ENCODE data around the gene INSIG2. TPM values are rescaled to one million over a fixed set of nuclear protein-coding genes. Genes with fewer than 3 reads are reported as not detected.
A peak's percentile ranks its signal among the peaks of the same experiment; 100 is the strongest.

Gene INSIG2
- total and polyA plus RNA-seq, 3 experiments from 2014 or later = 13.4 to 22.1 (median 16.9) TPM

DNA sequence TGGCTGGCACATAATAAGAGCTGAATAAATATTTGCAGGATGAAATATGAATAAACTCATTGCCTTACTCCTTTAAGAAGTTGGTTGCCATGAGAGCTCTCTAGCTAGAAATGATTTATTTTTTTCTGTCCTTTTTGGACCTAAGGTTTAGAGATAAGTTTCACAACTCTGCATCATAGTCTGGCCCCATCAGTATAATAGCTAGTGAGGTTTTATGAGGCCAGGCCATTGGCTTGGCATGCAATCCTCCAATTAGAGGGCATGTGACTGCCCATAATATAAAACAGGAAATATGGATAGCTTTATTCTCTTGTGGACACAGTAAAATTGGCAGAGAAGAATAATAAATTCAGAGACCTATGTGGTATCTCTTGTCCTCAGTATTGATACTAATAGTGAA lies 26.2 kb upstream of the INSIG2 start:
- Mint-ChIP-seq H3K9me3 (no peaks in the 10 kb centered on the region), H3K27me3 (peaks cover 22 to 55% of the 10 kb centered on the region in 2 donors), H3K27ac (no peak overlapping the region), H3K4me1 (peaks cover 0 to 4% (median 0%) of the 10 kb centered on the region in 3 donors), H3K4me3 (no peak overlapping the region), H3K36me3 (no peaks in the 10 kb centered on the region)
- no peak overlapping the region for H3K4me3 ChIP-seq (ENCODE audit: low read length)
- no peaks in the 10 kb centered on the region for H3K27me3 ChIP-seq (ENCODE audit: insufficient read depth, low read length, poor library complexity, severe bottlenecking)
- H3K27ac ChIP-seq (ENCODE audit: low read depth, low read length) = no peak overlapping the region
- no peaks in the 10 kb centered on the region for H3K36me3 ChIP-seq (ENCODE audit: insufficient read depth, low read length)
- ChIA-PET POLR2A (no interaction called here), CTCF (no interaction called here)
- DNase-seq = no peak
- no peaks in the 10 kb centered on the region for H3K9me3 ChIP-seq (ENCODE audit: low read length)
- H3K4me1 ChIP-seq (ENCODE audit: insufficient read depth, low read length) = no peaks in the 10 kb centered on the region

- no peaks in the 10 kb centered on the region for H3K36me3 ChIP-seq (ENCODE audit: insufficient read depth, low read length)
- H3K27me3 ChIP-seq (ENCODE audit: insufficient read depth, low read length, poor library complexity, severe bottlenecking) = peaks cover 1% of the 10 kb centered on the region
- Mint-ChIP-seq H3K9me3 (no peaks in the 10 kb centered on the region), H3K4me1 (peaks cover 0 to 4% (median 0%) of the 10 kb centered on the region in 3 donors), H3K27ac (peak overlapping the region in 1 of 8 donors; percentile 15), H3K27me3 (peaks cover 21 to 49% of the 10 kb centered on the region in 2 donors), H3K36me3 (no peaks in the 10 kb centered on the region), H3K4me3 (no peak overlapping the region)
- H3K4me1 ChIP-seq (ENCODE audit: insufficient read depth, low read length) = no peaks in the 10 kb centered on the region
- H3K4me3 ChIP-seq (ENCODE audit: low read length) = no peak overlapping the region
- ChIA-PET POLR2A (no interaction called here), CTCF (interaction anchor here (0.6 to 1.2 kb wide), 2 partner anchors 8 to 33 kb away, joined by 3 read pairs; no protein-coding TSS in a partner anchor)
- no peaks in the 10 kb centered on the region for H3K9me3 ChIP-seq (ENCODE audit: low read length)
- no peak for DNase-seq
- no peak overlapping the region for H3K27ac ChIP-seq (ENCODE audit: low read depth, low read length)
Measured at GRCh38 chr2:118062669-118063068, 25.6 kb upstream of the INSIG2 start.

GRCh38 chr2:118065015-118065706 lies 23.1 kb upstream of the INSIG2 start:
- DNase-seq = no peak
- no peak overlapping the region for H3K4me3 ChIP-seq (ENCODE audit: low read length)
- no peaks in the 10 kb centered on the region for H3K9me3 ChIP-seq (ENCODE audit: low read length)
- no peaks in the 10 kb centered on the region for H3K4me1 ChIP-seq (ENCODE audit: insufficient read depth, low read length)
- H3K27ac Mint-ChIP-seq = no peak overlapping the region
- H3K4me3 Mint-ChIP-seq = no peak overlapping the region
- peaks cover 0 to under 1% (median 0%) of the 10 kb centered on the region in 3 donors for H3K4me1 Mint-ChIP-seq
- H3K9me3 Mint-ChIP-seq = no peaks in the 10 kb centered on the region
- no peak overlapping the region for H3K27ac ChIP-seq (ENCODE audit: low read depth, low read length)
- CTCF ChIA-PET = no interaction called here
- H3K27me3 ChIP-seq (ENCODE audit: insufficient read depth, low read length, poor library complexity, severe bottlenecking) = peaks cover 4% of the 10 kb centered on the region
- peaks cover 24 to 40% of the 10 kb centered on the region in 2 donors for H3K27me3 Mint-ChIP-seq
- H3K36me3 ChIP-seq (ENCODE audit: insufficient read depth, low read length) = no peaks in the 10 kb centered on the region
- POLR2A ChIA-PET = no interaction called here
- no peaks in the 10 kb centered on the region for H3K36me3 Mint-ChIP-seq

DNA sequence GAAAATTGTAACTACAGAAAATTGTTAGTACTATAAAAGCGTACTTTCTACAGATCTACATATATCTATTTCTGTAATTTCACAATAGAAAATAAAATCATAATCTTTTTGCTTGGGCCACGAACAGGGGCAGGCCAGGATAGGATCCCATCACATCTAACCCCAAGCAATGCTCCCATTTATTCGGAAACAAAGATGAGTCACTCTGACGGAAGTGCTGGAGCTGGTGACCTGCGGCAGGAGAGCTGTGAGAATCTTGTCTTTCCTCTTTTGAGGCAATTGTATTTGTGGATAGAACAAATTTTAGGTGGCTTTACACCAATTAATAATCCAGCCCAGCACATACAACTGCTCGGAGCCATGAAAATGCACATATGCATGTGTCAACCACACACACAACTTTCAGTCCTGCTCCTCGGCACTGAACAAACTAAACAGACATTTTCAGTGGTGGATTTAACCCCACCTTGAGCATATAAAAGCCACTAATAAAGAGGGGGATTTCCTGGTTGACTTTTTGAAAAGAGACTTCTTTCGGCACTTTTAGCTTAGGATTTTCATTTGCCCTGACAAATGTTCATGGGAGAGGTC lies 22.3 kb upstream of the INSIG2 start:
- H3K36me3 ChIP-seq (ENCODE audit: insufficient read depth, low read length) = no peaks in the 10 kb centered on the region

DNA sequence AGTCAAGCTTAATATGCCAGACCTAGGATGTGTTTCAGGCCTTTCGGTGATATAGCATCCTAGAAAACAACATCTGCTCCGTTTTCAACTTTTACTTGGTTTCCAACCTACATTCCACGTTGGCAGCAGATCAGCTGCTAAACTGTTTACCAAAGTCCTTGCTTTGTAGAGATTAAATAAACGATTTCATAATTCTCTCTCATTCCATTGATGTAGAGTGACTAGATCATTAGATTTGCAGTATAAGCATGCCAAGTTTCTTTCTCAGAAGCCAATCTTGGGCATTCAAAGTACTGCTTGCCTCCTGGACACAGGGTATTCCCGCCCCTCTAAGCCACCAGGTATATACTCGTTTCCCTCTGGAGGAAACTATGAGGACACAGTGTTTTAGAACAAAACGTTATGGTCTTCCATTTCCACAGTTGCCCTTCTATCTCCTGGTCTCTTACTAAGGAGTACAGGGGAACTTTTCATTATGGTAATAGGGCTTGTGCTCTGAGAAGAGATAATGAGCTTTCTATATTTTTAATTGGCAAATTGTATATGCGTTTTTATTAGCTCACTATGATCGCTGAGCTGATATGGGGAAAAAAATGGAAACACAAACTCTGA lies 10.5 kb upstream of the INSIG2 start:
- DNase-seq = no peak
- Histone ChIP-seq H3K36me3 (ENCODE audit: insufficient read depth, low read length) (no peaks in the 10 kb centered on the region), H3K4me3 (ENCODE audit: low read length) (no peak overlapping the region), H3K4me1 (ENCODE audit: insufficient read depth, low read length) (no peaks in the 10 kb centered on the region), H3K27me3 (ENCODE audit: insufficient read depth, low read length, poor library complexity, severe bottlenecking) (no peaks in the 10 kb centered on the region), H3K27ac (ENCODE audit: low read depth, low read length) (no peak overlapping the region), H3K9me3 (ENCODE audit: low read length) (no peaks in the 10 kb centered on the region)
- Mint-ChIP-seq H3K27ac (no peak overlapping the region), H3K4me1 (no peaks in the 10 kb centered on the region), H3K9me3 (no peaks in the 10 kb centered on the region), H3K36me3 (peaks cover 0 to 2% (median 0%) of the 10 kb centered on the region in 3 donors), H3K4me3 (no peak overlapping the region), H3K27me3 (peaks cover 17 to 28% of the 10 kb centered on the region in 2 donors)
- ChIA-PET CTCF (interaction anchor here (1.3 kb wide), 1 partner anchor 263 kb away, joined by 4 read pairs; the partner anchor contains the start of gene DDX18), POLR2A (no interaction called here)

More for the DNA sequence above, 22.3 kb upstream of the INSIG2 start:
- H3K36me3 Mint-ChIP-seq = no peaks in the 10 kb centered on the region
- no peaks in the 10 kb centered on the region for H3K4me1 Mint-ChIP-seq
- CTCF ChIA-PET = interaction anchor here (1.6 kb wide), 1 partner anchor 19 kb away, joined by 5 read pairs; no protein-coding TSS in a partner anchor
- Histone ChIP-seq H3K27me3 (ENCODE audit: insufficient read depth, low read length, poor library complexity, severe bottlenecking) (peaks cover 4% of the 10 kb centered on the region), H3K4me3 (ENCODE audit: low read length) (no peak overlapping the region), H3K27ac (ENCODE audit: low read depth, low read length) (no peak overlapping the region), H3K9me3 (ENCODE audit: low read length) (no peaks in the 10 kb centered on the region), H3K4me1 (ENCODE audit: insufficient read depth, low read length) (no peaks in the 10 kb centered on the region)
- H3K9me3 Mint-ChIP-seq = no peaks in the 10 kb centered on the region
- H3K27me3 Mint-ChIP-seq = peaks cover 23 to 40% of the 10 kb centered on the region in 2 donors
- DNase-seq = no peak
- no peak overlapping the region for H3K4me3 Mint-ChIP-seq
- no peak overlapping the region for H3K27ac Mint-ChIP-seq
- POLR2A ChIA-PET = no interaction called here

DNA sequence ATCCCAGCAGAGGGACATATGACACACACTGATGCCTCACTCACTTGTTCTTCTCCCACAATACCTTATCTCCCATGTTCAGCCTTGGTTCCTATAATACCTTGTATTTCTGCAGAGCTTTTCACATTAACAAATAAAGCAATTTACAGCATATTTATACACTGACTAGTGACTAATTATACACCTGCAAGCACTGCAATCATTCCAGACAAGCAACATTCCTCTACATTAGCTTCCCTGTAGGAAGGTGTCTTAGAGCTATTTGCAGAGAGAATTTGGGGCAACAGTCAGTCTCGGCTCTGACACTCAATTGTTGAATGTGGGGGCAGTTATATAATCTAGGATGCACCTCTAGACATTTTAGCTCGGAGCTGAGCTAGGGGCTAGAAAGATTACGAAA lies 9.5 kb upstream of the INSIG2 start:
- ChIA-PET POLR2A (no interaction called here), CTCF (interaction anchor here (1.3 to 1.6 kb wide), 2 partner anchors 46 to 264 kb away, joined by 3 to 4 read pairs; partner anchors contain the start of gene DDX18)
- peak overlapping the region in 1 of 7 donors; percentile 17 for H3K4me3 Mint-ChIP-seq
- no peaks in the 10 kb centered on the region for H3K4me1 ChIP-seq (ENCODE audit: insufficient read depth, low read length)
- H3K4me3 ChIP-seq (ENCODE audit: low read length) = no peak overlapping the region
- no peaks in the 10 kb centered on the region for H3K36me3 ChIP-seq (ENCODE audit: insufficient read depth, low read length)
- no peak overlapping the region for H3K27ac Mint-ChIP-seq
- peaks cover 12 to 28% of the 10 kb centered on the region in 2 donors for H3K27me3 Mint-ChIP-seq
- no peak for DNase-seq
- H3K27ac ChIP-seq (ENCODE audit: low read depth, low read length) = no peak overlapping the region
- peaks cover 0 to 2% (median 0%) of the 10 kb centered on the region in 3 donors for H3K36me3 Mint-ChIP-seq
- no peaks in the 10 kb centered on the region for H3K9me3 Mint-ChIP-seq
- H3K27me3 ChIP-seq (ENCODE audit: insufficient read depth, low read length, poor library complexity, severe bottlenecking) = no peaks in the 10 kb centered on the region
- H3K4me1 Mint-ChIP-seq = no peaks in the 10 kb centered on the region
- no peaks in the 10 kb centered on the region for H3K9me3 ChIP-seq (ENCODE audit: low read length)

DNA sequence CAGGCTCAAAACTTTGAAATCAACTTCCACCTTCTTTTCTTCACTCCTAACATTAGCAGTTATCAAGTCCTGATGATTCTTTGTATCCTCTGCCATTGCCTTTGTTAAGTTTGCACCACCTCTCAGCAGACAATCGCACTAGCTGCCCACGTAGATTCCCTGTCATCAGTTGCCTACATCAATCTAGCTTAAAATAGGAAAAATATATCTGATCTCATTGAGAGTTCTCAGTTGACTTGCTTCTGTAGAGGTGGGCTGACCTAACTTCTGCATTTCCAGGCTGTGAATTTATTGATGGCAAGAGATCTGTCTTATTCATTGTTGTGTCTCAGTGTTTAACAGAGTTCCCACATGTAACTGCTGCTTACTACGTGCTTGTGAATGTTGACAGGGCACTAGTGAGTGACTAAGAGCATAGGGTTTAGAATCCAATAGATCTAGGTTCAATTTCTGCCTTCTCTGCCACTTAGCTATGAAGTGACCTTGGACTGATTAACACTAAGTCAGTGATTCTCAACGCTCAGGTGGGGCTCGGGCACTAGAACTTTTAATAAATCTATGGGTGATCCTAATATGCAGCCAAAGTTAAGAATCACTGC lies 3.7 kb upstream of the INSIG2 start:
- Histone ChIP-seq H3K9me3 (ENCODE audit: low read length) (no peaks in the 10 kb centered on the region), H3K4me1 (ENCODE audit: insufficient read depth, low read length) (peaks cover 8% of the 10 kb centered on the region), H3K36me3 (ENCODE audit: insufficient read depth, low read length) (no peaks in the 10 kb centered on the region), H3K4me3 (ENCODE audit: low read length) (no peak overlapping the region), H3K27ac (ENCODE audit: low read depth, low read length) (no peak overlapping the region), H3K27me3 (ENCODE audit: insufficient read depth, low read length, poor library complexity, severe bottlenecking) (no peaks in the 10 kb centered on the region)
- H3K36me3 Mint-ChIP-seq = peaks cover 0 to 9% (median 2%) of the 10 kb centered on the region in 3 donors
- peaks cover 7 to 10% (median 10%) of the 10 kb centered on the region in 3 donors for H3K4me1 Mint-ChIP-seq
- DNase-seq = no peak
- POLR2A ChIA-PET = no interaction called here
- CTCF ChIA-PET = no interaction called here
- no peaks in the 10 kb centered on the region for H3K9me3 Mint-ChIP-seq
- H3K4me3 Mint-ChIP-seq = no peak overlapping the region
- H3K27ac Mint-ChIP-seq = no peak overlapping the region
- H3K27me3 Mint-ChIP-seq = peaks cover 8 to 11% of the 10 kb centered on the region in 2 donors
